NCI-H748 (cell line): Measurements from ENCODE around the gene MECR.

ENCODE experiments used
- DNase-seq: peaks from one replicate; lab custom pipeline; 2025; ENCODE audit not compliant: unreplicated experiment; lab: John Stamatoyannopoulos, UW

The MECR gene

DNA sequence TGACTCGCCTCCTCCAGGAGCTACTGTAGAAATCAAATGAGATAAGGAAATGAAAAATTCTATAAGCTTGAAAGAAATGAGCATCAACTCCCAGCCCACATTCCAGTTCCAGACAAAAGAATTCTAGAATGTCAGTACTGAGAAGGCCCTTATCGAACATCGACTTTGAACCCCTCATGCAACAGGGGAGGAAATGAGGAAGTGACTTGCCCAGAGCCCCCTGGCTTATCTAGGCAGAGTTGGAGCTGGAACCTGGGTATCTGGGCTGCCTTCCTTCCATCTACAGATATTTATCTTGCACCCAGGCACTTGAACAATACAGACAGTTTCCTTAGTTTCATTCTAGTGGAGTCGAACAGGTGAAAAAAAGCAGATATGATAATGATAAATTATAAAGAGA is 22.3 kb downstream of the MECR start:
- no peak for DNase-seq

DNA sequence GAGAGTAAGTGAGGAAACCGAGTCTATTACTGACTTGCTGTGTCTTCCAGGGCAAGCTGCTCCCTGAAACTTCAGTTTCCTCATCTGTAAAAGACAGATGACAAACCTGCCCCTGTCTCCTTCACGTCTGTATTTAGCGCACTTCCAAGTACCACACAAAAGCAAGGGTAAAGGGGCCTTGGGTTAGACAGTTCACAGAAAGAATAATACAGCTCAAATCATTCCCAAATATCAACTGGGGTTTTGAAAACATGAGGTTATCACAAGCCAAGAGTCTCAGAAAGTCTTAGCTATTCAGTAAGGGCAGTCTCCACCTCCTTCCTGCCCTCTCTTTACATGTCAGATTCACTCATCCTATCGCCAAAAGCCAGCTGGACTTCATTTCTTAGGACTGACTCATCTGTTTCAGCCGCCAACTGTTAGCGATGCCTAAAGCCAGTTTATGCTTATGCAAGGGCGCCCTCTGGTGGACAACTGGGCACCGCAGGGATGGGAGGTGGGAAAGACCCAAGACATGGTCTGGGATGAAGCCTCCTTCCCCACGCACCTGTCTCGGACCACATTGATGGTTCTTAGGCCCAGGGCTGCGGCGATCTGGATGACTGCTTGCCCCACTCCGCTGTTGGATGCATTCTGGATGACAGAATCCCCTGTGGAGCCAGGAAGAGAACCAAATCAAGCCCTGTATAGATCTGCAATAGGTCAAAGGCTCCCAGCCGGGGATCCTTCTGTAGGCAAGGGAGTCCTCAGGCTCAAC is 28.0 kb downstream of the MECR start:
- peak; percentile 81 for DNase-seq

DNA sequence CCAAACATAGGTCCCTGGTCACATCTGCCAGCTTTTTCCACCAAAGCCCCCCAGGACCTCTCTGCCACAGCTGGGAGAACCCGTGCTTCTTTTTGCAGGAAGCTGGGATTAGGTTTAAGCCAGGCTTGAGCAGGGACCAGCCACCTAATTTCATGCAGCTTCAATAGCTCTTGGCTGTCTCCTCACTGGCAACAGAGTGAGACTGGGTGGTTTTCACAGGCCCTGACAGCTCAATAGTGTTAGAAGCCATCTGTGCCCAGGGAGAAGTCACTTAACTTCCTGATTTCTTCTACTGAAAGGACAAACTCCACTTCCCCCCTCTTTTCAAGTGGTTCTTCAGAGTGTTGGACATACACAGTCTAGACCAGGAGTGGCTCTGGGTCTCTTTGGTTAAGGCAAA is 28.7 kb downstream of the MECR start:
- no peak for DNase-seq

DNA sequence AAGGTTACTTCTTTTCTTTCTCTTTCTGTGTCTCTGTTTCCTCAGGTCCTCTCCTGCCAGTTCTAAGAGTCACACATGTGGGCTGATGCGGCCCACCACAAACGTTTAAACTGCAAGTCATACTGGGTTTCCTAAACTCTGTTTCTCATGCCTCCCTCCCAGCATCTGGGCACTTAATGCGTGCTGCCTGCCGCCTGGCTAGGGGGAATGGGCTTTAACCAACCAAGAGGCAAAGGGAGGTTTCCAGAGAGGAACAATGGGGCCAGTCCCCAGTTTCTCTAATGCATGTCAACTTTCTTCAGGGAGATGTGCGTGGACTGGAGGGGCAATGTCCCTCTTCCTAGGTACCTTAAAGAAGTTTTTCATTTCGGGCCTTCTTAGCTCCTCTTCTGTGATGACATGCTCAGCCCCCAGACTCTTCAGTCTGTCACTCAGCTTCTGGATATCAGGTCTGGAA is 29.1 kb downstream of the MECR start:
- no peak for DNase-seq

DNA sequence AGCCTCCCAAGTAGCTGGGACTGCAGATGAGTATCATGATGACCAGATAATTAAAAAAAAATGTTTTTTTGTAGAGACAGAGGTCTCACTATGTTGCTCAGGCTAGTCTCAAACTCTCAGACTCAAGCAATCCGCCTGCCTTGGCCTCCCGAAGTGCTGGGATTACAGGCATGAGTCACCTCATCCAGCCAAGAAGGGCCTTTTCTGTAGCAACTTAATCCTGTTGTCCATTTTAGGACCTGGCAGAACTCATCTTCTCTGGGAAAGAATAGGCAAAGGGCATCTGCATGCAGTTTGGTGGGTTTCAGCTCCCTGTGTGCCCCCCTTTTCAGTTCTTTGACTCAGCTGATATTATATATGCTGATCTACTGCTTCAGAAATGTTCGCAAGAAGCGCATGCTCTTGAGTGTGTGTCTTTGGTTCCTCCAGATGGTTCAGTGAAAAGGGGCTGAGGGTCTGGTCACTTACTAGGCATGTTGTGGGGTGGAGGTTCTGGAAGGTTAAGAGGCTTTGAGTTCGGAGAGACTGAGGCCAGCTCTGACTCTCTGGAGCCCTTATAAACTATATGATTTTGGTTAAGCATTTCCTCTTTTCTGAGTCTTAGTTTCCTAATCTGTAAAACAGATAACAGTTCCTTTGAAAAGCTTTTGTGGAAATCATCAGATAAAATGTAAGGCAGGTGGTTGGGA is 29.7 kb downstream of the MECR start:
- DNase-seq: no peak

DNA sequence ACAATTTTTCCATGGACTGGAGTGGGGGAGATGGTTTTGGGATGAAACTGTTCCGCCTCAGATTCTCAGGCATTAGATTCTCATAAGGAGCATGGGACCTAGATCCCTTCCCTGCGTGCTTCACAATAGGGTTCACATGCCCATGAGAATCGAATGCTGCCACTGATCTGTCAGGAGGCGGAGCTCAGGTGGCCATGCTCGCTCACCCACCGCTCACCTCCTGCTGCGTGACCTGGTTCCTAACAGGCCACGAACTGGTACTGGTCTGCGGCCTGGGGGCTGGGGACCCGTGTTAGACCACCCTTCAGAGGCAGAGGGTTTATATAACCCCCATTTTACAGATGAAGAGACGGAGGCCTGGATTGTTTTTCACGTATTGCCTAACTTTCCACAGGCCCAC is 32.7 kb downstream of the MECR start:
- DNase-seq: no peak

DNA sequence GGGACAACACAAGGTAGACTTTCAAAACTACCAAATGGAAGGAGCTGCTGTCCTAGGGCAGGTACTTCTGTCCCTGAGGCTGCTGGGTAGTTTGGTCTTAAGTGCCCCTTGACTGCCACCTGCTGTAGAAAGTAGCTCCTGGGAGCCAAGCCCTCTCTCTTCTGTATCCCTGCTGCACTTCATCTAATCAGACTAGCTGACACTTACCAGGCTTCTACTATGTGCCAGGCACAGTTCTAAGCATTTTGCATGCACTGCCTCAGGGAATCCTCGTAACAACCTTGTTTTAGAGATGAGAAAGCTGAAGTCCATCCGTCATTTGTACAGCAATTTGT is 33.2 kb downstream of the MECR start:
- peak; percentile 49 for DNase-seq

DNA sequence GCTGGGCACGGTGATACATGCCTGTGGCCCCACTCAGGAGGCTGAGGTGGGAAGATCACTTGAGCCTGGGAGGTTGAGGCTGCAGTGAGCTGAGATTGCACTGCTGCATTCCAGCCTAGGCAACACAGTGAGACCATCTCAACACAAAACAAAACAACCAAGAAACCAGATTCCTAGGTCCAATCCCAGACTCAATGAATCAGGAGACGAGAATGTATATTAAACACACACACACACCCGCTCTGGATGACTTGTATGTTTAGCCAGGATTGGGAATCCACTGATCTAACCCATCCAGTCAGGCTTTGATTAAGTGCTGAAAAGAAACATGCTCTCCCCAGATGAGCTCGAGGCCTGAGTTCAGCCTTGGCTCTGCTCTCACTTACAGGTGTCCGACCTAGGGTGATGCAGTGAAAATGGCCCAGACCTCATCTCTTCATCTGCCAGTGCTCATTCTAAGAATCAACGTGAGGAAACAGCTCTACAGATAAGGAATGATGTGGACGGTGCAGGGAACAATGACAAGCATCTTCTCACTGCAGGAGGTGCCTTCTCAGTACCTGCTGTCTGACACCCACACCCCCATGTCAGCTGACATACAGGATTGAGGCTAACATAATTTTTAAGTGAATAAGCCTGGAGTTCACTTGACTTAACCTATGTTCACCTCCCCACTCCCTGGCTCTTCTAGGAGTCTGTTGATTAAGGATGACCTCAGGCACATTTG is 33.7 kb downstream of the MECR start:
- DNase-seq: no peak

DNA sequence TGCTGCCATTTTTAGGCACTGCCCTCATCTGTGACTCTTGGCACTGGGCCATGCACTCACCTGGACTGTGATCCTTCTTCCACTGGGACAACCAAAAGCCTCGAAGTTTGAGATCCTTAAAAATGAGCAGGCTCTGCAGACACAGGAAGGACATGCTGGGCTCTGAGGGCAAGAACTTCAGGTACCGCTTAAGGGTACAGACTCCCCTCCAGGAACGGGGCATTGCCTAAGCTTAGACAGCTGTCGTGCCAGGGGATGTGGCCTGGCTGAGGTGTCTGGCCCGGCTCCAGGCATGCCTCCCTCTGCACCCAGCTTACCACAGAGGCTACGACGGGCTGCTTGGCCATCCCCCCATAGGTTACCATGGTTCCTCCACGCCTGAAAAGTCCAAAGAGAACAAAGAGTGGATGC is 34.8 kb downstream of the MECR start:
- DNase-seq: no peak

DNA sequence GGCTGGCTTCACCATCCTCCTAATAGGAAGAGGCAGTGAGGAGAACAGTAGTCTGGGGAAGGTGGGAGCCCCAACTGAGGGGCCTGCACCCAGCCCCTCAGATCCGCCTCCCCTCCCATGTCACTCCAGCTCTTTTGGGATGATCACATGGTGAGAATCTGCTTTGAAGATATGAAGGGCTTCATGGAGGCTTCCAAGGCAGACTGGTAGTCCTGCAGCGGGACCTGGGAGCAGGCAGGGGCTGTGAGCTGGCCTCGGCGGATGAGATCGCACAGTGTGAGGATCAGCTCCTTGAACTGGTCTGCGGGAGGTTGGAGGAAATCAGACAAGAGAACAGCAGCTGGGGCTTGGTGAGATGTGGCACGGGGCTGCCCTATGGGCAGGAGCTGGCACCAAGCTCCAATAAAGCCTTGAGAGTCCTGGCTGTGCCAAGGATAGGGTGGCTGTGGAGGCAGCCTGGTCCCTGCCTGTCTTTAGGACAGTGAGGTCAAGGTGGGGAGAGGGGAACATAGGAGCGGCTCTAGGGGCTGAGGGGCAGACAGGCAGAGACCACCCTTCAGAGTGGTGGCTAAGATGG is 36.8 kb downstream of the MECR start:
- DNase-seq: no peak

DNA sequence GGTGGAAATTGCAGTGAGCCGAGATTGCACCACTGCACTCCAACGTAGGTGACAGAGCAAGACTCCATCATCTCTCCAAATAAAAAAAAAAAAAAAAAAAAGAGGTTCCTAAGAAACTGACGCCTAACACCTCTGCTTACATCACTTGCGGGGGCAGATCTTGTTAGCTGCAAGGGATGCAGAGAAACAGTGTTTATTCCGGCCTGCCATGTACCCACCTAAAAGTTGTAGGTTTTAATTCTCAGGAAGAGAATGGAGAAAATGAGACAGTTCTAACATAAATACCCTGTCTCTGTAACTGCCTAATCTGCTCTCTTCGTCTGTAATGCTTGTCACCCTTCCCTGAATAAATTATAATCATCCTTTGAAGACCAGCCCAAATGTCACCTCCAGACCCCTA is 40.0 kb downstream of the MECR start:
- no peak for DNase-seq

DNA sequence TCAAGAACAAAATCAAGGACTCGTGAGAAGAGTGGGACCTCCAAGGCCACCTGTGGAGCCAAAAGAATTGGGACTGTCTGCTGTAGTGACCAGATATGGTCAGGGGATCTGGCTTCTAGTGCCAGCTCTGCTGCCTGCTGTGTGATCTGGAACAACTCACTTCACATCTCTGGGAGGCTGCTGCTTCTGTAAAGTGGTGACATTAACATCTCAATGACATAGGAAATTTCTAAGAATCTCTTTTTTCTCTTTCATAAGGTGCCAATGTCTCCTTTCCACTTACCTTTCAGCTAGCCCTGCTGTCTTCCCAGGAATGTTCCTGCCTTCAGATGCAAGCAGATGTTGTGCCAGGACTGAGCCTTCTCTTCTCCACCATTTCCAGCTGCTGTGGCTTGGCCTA is 44.0 kb downstream of the MECR start:
- DNase-seq: no peak

DNA sequence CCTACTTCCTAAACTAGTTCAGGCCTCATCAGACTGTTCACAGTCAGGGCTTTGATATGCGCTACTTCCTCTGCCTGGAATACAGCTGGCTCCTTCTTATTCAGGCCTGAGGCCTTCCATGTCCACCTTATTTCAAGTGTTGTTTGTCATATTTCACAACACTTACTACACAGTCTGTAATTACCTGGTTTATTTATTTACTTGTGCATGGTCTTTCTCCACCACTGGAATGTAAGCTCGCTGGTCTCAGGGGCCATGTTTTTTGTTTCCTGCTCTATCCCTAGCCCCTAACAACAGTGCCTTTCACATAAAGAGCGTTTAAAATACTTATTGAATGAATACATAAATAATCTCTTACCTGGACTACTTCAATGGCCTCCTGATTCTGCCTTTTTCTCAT is 44.5 kb downstream of the MECR start:
- DNase-seq: no peak

DNA sequence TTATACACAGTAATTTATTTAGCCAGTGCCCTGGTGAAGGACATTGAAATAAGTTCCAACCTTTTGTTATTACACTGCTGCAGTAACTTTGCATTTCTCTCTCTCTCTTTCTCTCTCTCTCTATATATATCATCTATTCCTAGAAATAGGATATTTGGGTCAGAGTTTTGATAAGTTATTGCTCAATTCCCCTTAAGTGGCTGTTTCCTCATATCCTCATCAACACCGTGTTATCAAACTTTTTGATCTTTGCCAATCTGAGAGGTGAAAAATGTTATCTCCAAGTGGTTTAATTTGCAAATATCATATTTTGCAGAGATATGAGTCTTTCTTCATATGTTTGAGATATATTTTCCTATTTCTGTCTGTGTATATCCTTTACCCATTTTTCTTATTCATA is 47.4 kb downstream of the MECR start:
- DNase-seq: no peak

DNA sequence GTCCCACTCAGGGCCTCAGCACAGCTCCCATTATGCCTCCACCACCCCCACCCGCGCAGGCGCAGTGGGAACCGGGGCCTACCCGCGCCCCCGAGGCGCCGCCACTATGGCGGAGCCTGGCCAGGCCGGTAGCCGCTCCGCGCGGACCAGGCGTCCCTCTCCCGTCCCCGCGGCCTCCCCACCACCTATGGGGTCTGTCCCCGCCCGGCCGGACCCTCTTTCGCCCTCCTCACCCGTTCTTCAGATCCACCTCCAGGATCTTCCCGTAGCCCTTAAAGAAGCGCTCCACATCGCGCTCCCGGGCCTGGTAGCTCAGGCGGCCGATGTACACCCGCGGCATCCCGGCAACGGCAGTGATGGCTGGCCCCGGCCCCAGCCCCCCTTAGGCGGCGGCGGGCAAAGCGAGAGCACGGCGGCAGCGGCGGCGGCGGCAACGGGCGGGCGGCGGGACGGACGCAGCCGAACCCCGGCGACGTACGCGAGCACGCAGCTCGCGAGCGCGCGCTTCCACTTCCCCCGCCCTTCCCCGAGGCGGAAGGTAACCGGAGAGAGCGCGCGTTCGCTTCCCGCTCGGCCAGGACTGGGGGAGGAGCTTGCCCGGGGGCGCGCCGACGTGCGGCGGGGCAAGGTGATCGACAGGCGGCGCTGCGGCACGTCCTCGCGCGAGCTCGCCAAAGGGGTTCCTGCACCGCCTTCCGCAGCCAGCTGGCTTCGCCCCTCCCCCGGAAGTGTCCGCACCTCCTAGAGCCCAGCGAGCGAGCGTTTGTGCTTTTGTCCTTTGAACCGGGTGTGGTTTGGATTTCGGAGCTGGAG is 49.1 kb downstream of the MECR start, which contains the start of gene SRSF4:
TSS of gene SRSF4 (minus strand) at position 488 of the 813 bp plus-strand sequence. CDS start at position 340, 148 bp downstream.
- peak; percentile 97 for DNase-seq

DNA sequence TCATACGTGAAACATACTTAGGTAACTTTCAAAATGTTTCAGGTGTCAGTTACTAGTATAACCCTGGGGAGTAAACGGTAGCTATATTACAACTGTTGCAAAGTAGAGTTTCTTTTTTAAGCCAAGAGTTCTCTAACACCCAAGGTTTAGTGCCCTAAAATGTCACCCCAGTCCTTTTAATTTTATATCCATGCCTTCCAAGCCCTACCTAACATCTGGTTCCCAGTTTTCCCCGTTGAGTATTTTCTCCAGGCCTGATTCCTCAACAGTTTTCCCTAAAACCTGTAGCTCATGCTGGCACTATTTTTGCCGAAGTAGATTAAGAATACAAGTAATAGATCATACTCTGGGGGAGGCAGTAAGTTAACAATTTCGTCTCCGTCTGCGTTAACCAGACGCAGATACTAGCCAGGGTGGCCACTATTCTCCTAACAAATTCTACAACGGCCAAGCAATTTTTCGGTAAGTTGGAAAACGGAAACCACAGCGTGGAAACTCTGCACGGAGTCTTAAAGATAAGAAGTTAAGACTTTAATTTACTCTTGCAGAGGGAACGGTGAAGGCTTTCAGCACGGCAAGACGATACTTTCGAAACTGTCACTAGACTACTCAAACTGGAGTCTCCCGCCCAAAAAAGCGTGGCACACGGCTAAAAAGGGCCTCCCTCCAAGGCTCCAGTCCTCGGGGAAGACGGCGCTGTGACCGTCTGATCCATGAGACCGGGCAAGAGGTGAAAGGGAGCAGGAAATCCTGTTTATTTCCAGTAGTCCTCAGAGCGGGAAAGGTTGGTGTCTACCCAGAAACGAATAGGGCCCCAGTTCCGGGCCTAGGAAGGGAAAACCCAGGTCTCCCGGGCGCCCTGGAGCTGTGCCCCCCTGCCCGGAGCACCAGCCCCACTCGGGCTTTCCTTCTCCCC is 50.0 kb downstream of the MECR start:
- no peak for DNase-seq

DNA sequence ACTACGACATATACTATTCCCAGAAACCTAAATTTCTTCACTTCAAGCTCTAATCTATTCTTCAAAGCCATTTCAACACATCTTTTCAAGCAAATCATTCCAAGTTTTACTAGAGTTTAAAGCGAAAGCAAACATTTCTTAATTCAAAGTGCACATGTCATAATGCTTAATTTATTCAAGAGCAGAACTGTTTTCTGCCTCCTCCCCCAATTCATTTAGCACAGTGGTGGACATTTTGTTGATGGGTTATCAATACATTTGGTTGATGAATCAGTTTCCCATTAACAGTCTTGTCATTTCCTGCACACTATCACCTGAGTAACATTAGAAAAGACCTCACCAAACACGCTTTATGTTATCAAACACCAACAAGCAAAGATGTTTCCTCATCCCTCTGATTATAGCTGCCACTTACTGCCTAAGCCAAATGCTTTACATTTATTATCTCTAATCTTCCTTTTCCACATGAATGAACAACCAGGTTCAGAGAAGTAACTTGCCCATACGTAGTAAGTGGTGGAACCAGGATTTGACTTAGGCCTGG is 51.0 kb downstream of the MECR start:
- no peak for DNase-seq

DNA sequence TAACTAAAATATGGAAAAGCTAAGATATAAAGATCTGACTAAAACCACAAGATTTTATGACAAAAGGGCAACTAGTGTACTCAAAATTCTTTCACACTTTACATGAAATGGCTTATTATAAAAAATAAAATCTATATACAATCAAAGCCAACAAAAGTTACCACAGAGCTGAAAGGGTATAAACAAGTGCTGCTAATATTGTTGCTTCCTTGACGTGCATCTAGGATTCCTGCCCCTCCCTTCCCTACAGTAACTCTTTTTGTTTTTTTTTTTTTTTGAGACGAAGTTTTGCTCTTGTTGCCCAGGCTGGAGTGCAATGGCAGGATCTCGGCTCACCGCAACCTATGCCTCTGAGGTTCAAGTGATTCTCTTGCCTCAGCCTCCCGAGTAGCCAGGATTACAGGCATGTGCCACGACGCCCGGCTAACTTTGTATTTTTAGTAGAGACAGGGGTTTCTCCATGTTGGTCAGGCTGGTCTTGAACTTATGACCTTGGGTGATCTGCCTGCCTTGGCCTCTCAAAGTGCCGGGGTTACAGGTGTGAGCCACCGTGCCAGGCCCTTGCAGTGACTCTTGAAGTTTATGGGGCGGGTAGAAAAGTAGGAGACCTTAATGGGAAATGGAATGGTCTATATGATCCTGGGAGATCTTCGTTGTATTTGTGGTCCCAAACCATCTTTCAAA is 53.6 kb downstream of the MECR start:
- DNase-seq: no peak

DNA sequence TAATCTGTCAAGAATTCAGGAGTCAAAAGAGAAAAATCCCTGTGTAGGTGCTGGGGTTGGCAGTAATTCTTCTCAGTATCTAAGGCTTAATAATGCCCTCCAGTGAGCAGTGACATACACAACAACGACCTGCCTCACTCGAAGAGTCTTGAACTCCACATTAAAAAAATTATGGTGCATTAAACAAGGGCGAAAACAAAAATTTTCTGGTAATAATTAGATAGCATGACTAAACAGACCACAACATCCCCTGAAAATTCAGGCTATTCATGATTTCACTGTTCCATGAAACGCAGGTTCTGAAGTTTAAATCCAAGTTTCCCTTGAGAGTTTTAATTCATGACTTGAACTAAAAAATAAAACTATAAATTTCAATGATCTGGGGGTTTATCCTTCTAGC is 54.2 kb downstream of the MECR start:
- DNase-seq: no peak
